Measurements from ENCODE around the gene MCFD2. TPM values are rescaled to one million over a fixed set of nuclear protein-coding genes. Genes with fewer than 3 reads are reported as not detected.

The MCFD2 gene
- polyA plus RNA-seq, 2 donors: 12.4 to 20.4 TPM

DNA sequence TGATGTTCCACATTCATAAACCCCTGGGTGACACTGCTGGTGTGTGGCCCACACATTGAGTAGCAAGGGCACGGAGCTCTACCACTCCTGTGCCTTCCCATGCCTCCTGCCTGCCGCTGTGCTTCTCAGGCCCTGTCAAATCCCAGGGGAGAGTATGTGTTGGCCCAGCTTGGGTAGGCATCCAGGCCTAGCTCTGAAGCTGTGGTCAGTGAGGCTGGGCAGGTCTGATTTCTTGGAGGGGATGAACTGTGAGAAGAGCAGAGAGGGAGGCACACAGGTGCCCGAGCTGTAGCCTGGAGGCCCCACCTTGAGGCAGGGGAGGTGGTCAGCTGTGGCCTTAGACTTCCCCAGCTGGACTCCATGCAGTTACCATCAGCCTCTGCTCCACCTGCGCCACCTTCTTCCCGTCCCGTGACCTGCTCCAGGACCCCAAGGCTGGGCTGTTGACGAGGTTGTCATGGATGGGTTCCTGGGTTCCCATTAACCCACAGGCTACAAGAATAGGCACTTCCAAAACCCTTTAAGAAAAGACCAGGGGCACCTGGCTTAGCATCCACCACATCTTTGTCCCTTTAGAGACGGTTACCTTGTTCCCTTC lies 23.6 kb downstream of the MCFD2 start:
- Histone ChIP-seq H3K9me3 (ENCODE audit: control insufficient read depth in 2 of 2, insufficient read depth in 1 of 2, low read depth in 1 of 2, low read length in 1 of 2) (no peaks in the 10 kb centered on the region), H3K27me3 (ENCODE audit: control insufficient read depth in 1 of 2, insufficient read depth in 2 of 2, low read length in 2 of 2) (no peaks in the 10 kb centered on the region), H3K36me3 (ENCODE audit: control insufficient read depth in 2 of 2, insufficient read depth in 2 of 2, low read length in 1 of 2) (no peaks in the 10 kb centered on the region), H3K4me3 (ENCODE audit: low read depth in 1 of 2, low read length in 2 of 2) (no peak overlapping the region), H3K27ac (ENCODE audit: low read depth in 2 of 2, low read length in 1 of 2) (no peak overlapping the region), H3K4me1 (ENCODE audit: control insufficient read depth in 2 of 2, insufficient read depth in 2 of 2, low read length in 1 of 2) (no peaks in the 10 kb centered on the region)
- WGBS, 2 donors: 94 to 95% methylated on average over 8 of the region's 8 CpGs

DNA sequence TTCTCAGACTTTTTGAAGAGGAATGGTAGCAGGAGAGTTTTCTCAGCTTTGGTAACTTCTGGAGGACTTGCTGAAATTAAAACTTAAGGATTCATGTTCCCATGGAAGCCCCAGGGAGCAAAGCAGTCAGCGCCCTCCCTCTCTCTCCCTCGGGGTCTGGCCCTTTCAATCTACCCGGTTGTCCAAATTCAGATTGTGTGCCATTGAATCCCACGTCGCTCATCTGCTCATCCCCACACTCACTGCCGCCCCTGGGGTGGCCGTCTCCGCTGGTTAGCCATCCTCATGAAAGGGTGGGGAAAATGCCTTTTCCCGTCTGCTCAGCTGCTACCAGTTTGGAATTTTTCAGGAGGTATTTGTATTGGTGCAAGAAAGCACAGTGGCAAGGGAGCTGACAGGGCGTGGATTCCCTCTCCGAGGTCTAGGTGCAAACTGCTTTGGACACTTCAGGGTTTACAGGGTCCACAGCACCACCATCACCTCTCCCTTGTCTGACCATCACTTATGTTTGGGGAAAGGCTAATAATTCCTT lies 27.1 kb downstream of the MCFD2 start:
- WGBS, 2 donors: 74 to 84% methylated on average over 11 of the region's 11 CpGs
- no peaks in the 10 kb centered on the region for H3K4me1 ChIP-seq (ENCODE audit: control insufficient read depth in 2 of 2, insufficient read depth in 2 of 2, low read length in 1 of 2)
- no peak overlapping the region for H3K4me3 ChIP-seq (ENCODE audit: low read depth in 1 of 2, low read length in 2 of 2)
- H3K36me3 ChIP-seq (ENCODE audit: control insufficient read depth in 2 of 2, insufficient read depth in 2 of 2, low read length in 1 of 2): no peaks in the 10 kb centered on the region
- no peak overlapping the region for H3K27ac ChIP-seq (ENCODE audit: low read depth in 2 of 2, low read length in 1 of 2)
- H3K9me3 ChIP-seq (ENCODE audit: control insufficient read depth in 2 of 2, insufficient read depth in 1 of 2, low read depth in 1 of 2, low read length in 1 of 2): no peaks in the 10 kb centered on the region
- H3K27me3 ChIP-seq (ENCODE audit: control insufficient read depth in 1 of 2, insufficient read depth in 2 of 2, low read length in 2 of 2): no peaks in the 10 kb centered on the region

DNA sequence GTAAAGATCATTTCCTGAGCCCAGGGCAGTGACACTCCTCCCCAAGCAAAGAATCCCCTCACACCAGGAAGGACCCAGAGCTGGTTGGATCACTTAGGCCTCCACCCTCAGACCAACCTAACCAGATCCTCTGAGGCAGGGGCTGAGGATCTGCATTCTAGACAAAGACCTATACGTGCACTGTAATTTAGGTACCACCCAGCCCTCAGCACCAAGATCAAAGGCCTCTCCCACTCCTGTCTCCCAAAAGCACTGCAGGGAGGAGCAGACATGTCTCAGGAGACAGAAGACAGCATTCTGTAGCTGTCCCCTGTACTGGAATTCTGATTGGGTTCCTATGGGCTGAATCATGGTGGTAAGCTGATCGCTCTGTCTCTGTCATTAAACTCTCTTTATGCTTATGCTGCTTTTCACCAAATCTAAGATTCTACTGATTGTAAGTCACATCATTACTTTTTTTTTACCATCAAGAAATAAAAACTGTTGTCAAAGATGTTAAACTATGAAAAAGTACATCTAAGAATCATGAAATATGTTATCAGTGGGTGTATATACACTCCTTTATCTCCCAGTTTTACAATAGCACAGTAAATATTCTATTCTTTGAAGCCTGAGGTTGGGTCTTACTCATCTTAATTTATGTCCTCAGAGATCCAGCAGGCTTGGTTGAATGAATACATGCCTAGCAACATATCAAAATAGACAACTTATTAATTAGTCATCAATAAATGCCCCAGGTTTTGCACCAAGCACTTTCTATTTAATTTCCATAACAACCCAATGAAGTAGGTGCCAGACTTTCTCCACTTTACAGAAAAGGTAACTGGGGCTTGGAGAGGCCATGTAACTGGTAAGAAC lies 28.3 kb downstream of the MCFD2 start:
- H3K27me3 ChIP-seq (ENCODE audit: control insufficient read depth in 1 of 2, insufficient read depth in 2 of 2, low read length in 2 of 2): no peaks in the 10 kb centered on the region
- H3K9me3 ChIP-seq (ENCODE audit: control insufficient read depth in 2 of 2, insufficient read depth in 1 of 2, low read depth in 1 of 2, low read length in 1 of 2): no peaks in the 10 kb centered on the region
- no peaks in the 10 kb centered on the region for H3K36me3 ChIP-seq (ENCODE audit: control insufficient read depth in 2 of 2, insufficient read depth in 2 of 2, low read length in 1 of 2)
- 89 to 100% methylated on average over 2 of the region's 2 CpGs for WGBS, 2 donors
- H3K4me3 ChIP-seq (ENCODE audit: low read depth in 1 of 2, low read length in 2 of 2): no peak overlapping the region
- no peak overlapping the region for H3K27ac ChIP-seq (ENCODE audit: low read depth in 2 of 2, low read length in 1 of 2)
- H3K4me1 ChIP-seq (ENCODE audit: control insufficient read depth in 2 of 2, insufficient read depth in 2 of 2, low read length in 1 of 2): peaks cover 0 to 6% of the 10 kb centered on the region in 2 donors

DNA sequence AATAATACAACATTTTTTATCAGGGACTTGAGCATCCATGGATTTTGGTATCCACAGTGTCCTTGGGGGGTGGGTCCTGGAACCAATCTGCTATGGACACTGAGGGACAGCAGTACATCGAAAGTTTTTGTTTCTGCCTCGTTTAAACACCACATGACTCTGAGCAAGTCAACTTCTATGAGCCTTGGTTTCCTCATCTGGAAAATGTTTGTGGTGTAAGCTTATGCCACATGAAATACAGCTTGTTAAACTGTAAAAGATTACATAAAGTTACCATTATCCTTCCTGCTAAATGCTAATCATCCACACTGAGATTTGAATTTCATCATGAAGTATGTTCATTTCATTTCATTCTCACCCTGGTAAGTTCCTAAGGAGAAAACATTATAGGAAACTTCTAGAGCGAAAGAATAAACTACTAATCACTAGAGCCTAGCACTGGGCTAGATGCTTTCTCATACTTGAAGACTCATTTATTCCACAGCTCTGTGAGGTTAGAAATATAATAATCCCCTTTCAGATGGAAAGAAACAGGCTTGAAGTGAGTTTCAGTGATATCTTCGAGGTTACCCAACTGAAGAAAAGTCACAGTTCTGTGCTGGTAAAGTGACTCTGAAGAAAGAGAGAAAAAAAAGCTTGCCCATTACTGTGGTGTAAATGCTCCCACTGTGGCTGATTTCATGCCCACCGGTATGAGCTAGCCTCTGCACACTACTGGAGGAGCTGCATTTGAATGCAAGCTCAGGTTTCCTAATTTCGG lies 29.2 kb downstream of the MCFD2 start:
- Histone ChIP-seq H3K4me1 (ENCODE audit: control insufficient read depth in 2 of 2, insufficient read depth in 2 of 2, low read length in 1 of 2) (peaks cover 0 to 6% of the 10 kb centered on the region in 2 donors), H3K9me3 (ENCODE audit: control insufficient read depth in 2 of 2, insufficient read depth in 1 of 2, low read depth in 1 of 2, low read length in 1 of 2) (no peaks in the 10 kb centered on the region)
- WGBS, 2 donors: 82 to 84% methylated on average over 6 of the region's 6 CpGs

DNA sequence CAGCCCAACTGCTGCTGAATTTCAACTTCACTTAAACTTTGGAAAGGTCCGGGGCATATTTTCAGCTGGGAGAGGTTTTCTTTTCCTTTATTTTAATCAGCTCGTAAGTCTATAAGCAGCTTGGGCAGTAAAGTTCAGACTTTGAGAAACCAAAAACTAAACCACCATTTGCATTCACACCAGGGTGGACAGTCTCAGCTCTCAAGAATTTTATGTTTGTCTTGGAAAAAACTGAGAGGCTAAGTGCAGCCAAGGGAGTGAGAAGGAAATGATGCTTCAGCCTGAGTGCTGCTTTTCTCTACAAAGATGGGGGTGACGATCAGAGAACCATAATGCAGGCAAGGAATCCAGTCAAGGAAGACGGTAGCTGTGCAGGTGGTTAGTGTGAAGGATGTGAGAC lies 30.2 kb downstream of the MCFD2 start:
- Histone ChIP-seq H3K36me3 (ENCODE audit: control insufficient read depth in 2 of 2, insufficient read depth in 2 of 2, low read length in 1 of 2) (no peaks in the 10 kb centered on the region), H3K4me1 (ENCODE audit: control insufficient read depth in 2 of 2, insufficient read depth in 2 of 2, low read length in 1 of 2) (peaks cover 0 to 6% of the 10 kb centered on the region in 2 donors), H3K27me3 (ENCODE audit: control insufficient read depth in 1 of 2, insufficient read depth in 2 of 2, low read length in 2 of 2) (no peaks in the 10 kb centered on the region), H3K4me3 (ENCODE audit: low read depth in 1 of 2, low read length in 2 of 2) (no peak overlapping the region), H3K9me3 (ENCODE audit: control insufficient read depth in 2 of 2, insufficient read depth in 1 of 2, low read depth in 1 of 2, low read length in 1 of 2) (no peaks in the 10 kb centered on the region), H3K27ac (ENCODE audit: low read depth in 2 of 2, low read length in 1 of 2) (no peak overlapping the region)
- WGBS, 2 donors: 77 to 79% methylated on average over 4 of the region's 4 CpGs

More for the DNA sequence above, 29.2 kb downstream of the MCFD2 start:
- H3K36me3 ChIP-seq (ENCODE audit: control insufficient read depth in 2 of 2, insufficient read depth in 2 of 2, low read length in 1 of 2): no peaks in the 10 kb centered on the region
- H3K27ac ChIP-seq (ENCODE audit: low read depth in 2 of 2, low read length in 1 of 2): no peak overlapping the region
- H3K27me3 ChIP-seq (ENCODE audit: control insufficient read depth in 1 of 2, insufficient read depth in 2 of 2, low read length in 2 of 2): no peaks in the 10 kb centered on the region
- H3K4me3 ChIP-seq (ENCODE audit: low read depth in 1 of 2, low read length in 2 of 2): no peak overlapping the region

DNA sequence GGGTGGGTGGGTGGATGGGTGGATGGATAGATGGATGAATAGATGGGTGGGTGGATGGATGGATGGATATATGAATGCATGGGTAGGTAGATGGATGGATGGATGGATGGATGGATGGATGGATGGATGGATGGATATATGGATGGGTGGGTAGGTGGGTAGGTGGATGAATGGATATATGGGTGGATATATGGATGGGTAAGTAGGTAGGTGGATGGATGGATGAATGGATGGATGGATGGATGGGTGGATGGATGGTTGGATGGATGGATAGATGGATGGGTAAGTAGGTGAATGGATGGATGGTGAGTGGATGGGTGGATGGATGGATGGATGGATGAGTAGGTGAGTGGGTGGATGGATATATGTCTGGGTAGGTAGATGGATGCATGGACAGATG lies 36.1 kb downstream of the MCFD2 start:
- Histone ChIP-seq H3K4me3 (ENCODE audit: low read depth in 1 of 2, low read length in 2 of 2) (no peak overlapping the region), H3K4me1 (ENCODE audit: control insufficient read depth in 2 of 2, insufficient read depth in 2 of 2, low read length in 1 of 2) (peaks cover 3 to 6% of the 10 kb centered on the region in 2 donors), H3K27ac (ENCODE audit: low read depth in 2 of 2, low read length in 1 of 2) (no peak overlapping the region), H3K27me3 (ENCODE audit: control insufficient read depth in 1 of 2, insufficient read depth in 2 of 2, low read length in 2 of 2) (no peaks in the 10 kb centered on the region), H3K36me3 (ENCODE audit: control insufficient read depth in 2 of 2, insufficient read depth in 2 of 2, low read length in 1 of 2) (no peaks in the 10 kb centered on the region), H3K9me3 (ENCODE audit: control insufficient read depth in 2 of 2, insufficient read depth in 1 of 2, low read depth in 1 of 2, low read length in 1 of 2) (peaks cover 0 to 3% of the 10 kb centered on the region in 2 donors)

DNA sequence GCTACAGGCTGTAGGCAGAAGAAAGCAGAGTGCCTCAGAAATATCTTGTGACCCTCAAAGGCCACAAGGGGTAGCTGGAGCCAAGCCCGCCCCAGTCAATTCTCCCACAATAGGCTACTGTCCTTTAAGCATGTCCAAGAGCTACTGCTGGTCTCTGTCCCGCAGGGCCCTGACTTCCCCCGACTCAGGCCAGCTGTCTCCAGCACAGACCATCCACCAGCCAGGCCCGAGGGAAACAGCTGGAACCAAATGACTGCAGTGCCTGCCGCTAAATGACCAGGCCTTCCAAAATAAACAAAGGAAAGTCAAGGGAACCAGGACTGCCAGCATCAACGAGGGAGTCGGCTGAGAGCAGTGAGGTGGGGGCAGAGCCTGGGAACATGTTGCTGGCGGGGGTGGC lies 36.7 kb downstream of the MCFD2 start:
- WGBS, 2 donors: 39 to 51% methylated on average over 8 of the region's 8 CpGs
- peaks cover 0 to 3% of the 10 kb centered on the region in 2 donors for H3K9me3 ChIP-seq (ENCODE audit: control insufficient read depth in 2 of 2, insufficient read depth in 1 of 2, low read depth in 1 of 2, low read length in 1 of 2)
- no peaks in the 10 kb centered on the region for H3K27me3 ChIP-seq (ENCODE audit: control insufficient read depth in 1 of 2, insufficient read depth in 2 of 2, low read length in 2 of 2)
- no peaks in the 10 kb centered on the region for H3K36me3 ChIP-seq (ENCODE audit: control insufficient read depth in 2 of 2, insufficient read depth in 2 of 2, low read length in 1 of 2)
- no peak overlapping the region for H3K4me3 ChIP-seq (ENCODE audit: low read depth in 1 of 2, low read length in 2 of 2)
- H3K4me1 ChIP-seq (ENCODE audit: control insufficient read depth in 2 of 2, insufficient read depth in 2 of 2, low read length in 1 of 2): peaks cover 3 to 10% of the 10 kb centered on the region in 2 donors
- no peak overlapping the region for H3K27ac ChIP-seq (ENCODE audit: low read depth in 2 of 2, low read length in 1 of 2)

DNA sequence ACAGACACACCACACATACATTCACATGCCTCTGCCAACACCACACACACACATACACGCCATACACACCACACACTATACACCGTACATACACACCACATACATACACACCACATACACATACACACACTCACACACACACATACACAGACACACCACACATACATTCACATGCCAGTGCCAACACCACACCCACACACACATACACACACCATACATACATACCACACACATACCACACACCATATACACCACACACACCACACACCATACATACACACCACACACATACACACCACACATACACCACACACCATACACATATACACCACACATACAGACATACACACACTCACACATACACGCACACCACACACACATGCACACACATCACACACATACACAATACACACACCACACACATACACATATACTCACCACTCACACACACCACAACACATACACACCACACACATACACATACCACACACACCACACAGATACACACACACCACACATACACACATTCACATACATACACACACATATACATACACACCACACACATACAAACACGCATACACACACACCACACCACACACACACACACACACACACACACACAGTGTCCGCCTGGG lies 37.2 kb downstream of the MCFD2 start:
- WGBS, 2 donors: 91% methylated on average over 5 of the region's 5 CpGs
- Histone ChIP-seq H3K4me1 (ENCODE audit: control insufficient read depth in 2 of 2, insufficient read depth in 2 of 2, low read length in 1 of 2) (peaks cover 3 to 12% of the 10 kb centered on the region in 2 donors), H3K27ac (ENCODE audit: low read depth in 2 of 2, low read length in 1 of 2) (no peak overlapping the region)

DNA sequence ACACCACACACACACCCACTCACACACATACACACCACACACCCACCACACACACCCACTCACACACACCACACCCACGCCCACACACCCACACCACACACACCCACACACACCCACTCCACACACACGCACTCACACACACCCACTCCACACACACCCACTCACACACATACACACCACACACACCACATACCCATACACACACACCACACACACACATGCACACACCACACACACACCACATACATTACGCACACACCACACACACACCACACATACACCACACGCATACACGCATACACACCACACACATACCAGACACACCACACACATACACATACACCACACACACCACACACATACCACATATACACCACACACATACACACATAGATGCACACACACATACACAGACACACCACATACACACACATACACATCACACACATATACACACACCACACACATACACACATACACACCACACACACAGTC lies 37.9 kb downstream of the MCFD2 start:
- peaks cover 0 to 3% of the 10 kb centered on the region in 2 donors for H3K9me3 ChIP-seq (ENCODE audit: control insufficient read depth in 2 of 2, insufficient read depth in 1 of 2, low read depth in 1 of 2, low read length in 1 of 2)
- peaks cover 3 to 6% of the 10 kb centered on the region in 2 donors for H3K4me1 ChIP-seq (ENCODE audit: control insufficient read depth in 2 of 2, insufficient read depth in 2 of 2, low read length in 1 of 2)
- no peaks in the 10 kb centered on the region for H3K36me3 ChIP-seq (ENCODE audit: control insufficient read depth in 2 of 2, insufficient read depth in 2 of 2, low read length in 1 of 2)
- no peak overlapping the region for H3K27ac ChIP-seq (ENCODE audit: low read depth in 2 of 2, low read length in 1 of 2)
- 88 to 93% methylated on average over 5 of the region's 5 CpGs for WGBS, 2 donors
- no peaks in the 10 kb centered on the region for H3K27me3 ChIP-seq (ENCODE audit: control insufficient read depth in 1 of 2, insufficient read depth in 2 of 2, low read length in 2 of 2)
- no peak overlapping the region for H3K4me3 ChIP-seq (ENCODE audit: low read depth in 1 of 2, low read length in 2 of 2)

More for the DNA sequence above, 37.2 kb downstream of the MCFD2 start:
- Histone ChIP-seq H3K36me3 (ENCODE audit: control insufficient read depth in 2 of 2, insufficient read depth in 2 of 2, low read length in 1 of 2) (no peaks in the 10 kb centered on the region), H3K9me3 (ENCODE audit: control insufficient read depth in 2 of 2, insufficient read depth in 1 of 2, low read depth in 1 of 2, low read length in 1 of 2) (peaks cover 0 to 3% of the 10 kb centered on the region in 2 donors), H3K27me3 (ENCODE audit: control insufficient read depth in 1 of 2, insufficient read depth in 2 of 2, low read length in 2 of 2) (no peaks in the 10 kb centered on the region), H3K4me3 (ENCODE audit: low read depth in 1 of 2, low read length in 2 of 2) (no peak overlapping the region)

All from esophagus (tissue), 2 donors.